Measurements from ENCODE around the gene TADA3.

Gene TADA3

DNA sequence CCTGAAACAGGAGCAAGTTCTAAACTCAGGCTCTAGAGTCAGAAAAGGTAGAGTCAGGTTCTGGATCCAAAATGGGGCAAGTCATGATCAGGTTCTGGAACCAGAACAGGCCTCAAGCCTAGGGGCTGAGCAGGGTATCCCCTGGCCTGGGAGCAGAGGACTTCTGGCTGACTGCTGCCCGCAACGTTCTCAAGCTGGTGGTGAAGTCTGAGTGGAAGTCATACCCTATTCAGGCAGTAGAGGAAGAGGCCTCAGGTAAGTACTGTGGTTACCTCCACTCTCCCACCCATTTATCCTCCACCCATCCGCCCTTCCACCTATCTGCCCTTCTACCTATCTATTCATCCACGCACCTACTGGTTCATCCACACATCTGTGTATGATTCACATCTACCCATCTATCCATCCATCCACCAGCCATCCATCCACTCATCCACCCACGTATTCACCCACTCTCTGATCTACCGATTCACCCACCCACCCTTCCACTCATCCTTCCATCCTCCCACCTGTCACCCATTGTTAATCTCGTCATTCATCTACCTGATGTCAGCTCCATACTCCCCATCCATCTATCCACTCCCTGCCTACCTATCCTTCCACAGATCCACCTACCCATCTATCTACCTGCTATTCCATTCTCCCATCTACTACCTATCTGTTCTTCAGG is 26.5 kb upstream of the TADA3 start:
- TF ChIP-seq, protein P1, sequence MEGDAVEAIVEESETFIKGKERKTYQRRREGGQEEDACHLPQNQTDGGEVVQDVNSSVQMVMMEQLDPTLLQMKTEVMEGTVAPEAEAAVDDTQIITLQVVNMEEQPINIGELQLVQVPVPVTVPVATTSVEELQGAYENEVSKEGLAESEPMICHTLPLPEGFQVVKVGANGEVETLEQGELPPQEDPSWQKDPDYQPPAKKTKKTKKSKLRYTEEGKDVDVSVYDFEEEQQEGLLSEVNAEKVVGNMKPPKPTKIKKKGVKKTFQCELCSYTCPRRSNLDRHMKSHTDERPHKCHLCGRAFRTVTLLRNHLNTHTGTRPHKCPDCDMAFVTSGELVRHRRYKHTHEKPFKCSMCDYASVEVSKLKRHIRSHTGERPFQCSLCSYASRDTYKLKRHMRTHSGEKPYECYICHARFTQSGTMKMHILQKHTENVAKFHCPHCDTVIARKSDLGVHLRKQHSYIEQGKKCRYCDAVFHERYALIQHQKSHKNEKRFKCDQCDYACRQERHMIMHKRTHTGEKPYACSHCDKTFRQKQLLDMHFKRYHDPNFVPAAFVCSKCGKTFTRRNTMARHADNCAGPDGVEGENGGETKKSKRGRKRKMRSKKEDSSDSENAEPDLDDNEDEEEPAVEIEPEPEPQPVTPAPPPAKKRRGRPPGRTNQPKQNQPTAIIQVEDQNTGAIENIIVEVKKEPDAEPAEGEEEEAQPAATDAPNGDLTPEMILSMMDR (IDR thresholded peaks at IDR 0.05; ENCODE audit: extremely low read depth, missing control alignments), result no peak
- DNase-seq (ENCODE audit: low spot score), result no peak

DNA sequence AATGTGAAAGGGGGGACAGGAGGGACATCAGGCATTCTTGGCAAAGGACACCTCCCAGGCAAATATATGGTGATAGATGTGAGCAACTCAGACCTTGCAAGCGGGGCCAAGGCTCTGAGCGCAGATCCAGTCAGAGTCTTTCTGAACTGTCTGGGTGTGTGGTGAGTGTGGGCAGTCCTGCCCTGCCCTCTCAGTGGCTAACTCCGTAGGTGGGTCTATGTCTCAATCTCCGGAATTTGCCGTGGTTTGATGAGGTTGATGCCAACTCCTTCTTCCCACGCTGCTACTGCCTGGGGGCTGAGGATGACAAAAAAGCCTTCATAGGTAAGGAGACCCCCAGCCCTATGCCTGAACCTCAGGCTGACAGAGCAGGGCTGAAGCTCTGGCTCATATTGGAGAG is 25.2 kb upstream of the TADA3 start:
- TF ChIP-seq, protein P1 (IDR thresholded peaks at IDR 0.05; ENCODE audit: extremely low read depth, missing control alignments), result no peak
- no peak for DNase-seq (ENCODE audit: low spot score)

DNA sequence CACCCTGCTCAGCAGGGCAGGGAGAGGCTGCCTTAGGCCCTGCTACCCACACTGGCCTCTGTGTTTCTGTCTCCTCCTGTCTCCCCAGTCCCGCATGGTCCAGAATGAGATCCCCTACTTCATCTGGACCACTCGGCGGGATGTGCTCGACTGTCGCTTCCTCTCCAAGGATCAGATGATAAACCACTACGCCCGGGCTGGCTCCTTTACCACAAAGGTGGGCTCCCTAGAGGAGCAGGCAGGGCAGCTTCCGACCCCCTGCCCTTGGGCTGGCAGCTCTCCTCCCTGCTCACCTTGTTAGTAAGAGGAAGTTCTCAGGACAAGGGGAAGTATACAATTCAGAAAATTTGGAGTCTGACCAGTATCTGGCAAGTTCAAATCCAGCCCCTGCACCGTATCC is 23.7 kb upstream of the TADA3 start:
- DNase-seq (ENCODE audit: low spot score), result no peak
- TF ChIP-seq, protein P1 (IDR thresholded peaks at IDR 0.05; ENCODE audit: extremely low read depth, missing control alignments), result no peak

DNA sequence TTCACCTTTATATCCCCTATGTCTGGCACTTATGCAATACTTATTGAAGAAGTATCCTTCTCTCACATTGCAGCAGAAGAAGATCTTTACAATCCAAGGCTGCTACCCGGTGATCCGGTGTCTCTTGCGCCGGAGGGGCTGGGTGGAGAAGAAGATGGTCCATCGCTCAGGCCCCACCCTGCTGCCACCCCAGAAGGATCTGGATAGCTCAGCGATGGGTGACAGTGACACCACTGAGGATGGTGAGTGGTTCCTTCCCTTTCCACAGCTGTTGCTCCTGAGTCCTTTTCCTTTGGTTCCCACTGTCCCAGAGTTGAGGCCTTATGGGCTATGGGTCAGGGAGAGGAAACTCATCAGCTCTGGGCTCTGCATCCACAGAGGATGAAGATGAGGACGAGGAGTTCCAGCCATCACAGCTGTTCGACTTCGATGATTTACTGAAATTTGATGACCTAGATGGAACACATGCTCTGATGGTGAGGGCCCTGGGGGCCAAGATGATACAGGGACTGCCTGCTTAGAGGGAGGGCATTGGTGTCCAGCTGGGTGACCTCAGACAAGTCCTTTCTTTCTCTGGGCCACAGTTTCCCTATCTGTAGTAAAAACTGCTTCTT is 20.7 kb upstream of the TADA3 start:
- no peak for DNase-seq (ENCODE audit: low spot score)

DNA sequence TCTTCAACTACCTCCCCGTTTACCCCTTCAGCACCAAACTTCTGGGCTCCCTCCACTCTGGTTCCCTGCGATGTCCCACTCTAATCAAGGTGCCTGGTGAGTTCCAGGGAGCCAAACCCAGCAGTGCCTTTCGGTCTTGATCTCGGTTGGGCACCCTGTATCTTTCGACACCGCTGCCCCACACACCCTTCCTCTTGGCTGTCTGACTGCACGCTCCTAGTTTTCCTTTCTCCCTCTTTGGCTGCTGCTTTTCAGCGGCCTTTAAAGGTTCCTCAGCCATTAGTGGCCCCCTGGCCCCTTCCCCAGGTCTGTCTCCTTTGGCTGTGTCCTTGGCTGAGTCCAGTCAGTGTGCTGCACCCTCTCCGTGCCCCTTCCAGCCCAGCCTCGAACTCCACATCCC is 18.6 kb upstream of the TADA3 start:
- TF ChIP-seq, protein P1 (IDR thresholded peaks at IDR 0.05; ENCODE audit: extremely low read depth, missing control alignments), result no peak
- no peak for DNase-seq (ENCODE audit: low spot score)

More for the DNA sequence above, 20.7 kb upstream of the TADA3 start:
- TF ChIP-seq, protein P1 (IDR thresholded peaks at IDR 0.05; ENCODE audit: extremely low read depth, missing control alignments), result no peak

DNA sequence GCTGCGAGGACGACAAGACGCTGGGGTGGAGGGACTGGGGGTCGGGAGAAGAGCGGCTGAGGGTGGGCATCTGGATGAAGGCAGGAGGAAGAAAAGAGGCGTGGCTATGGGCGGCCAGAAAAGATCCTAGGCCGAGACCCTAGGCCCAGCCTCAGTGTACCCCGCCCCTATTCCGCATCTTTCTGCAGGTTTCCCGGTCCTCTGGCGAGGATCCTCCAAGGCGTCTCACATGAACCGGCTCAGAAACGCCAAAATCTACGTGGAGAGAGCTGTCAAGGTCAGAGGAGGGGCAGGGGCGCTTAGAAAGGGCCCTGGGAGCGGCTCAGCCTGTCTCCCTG is 18.1 kb upstream of the TADA3 start:
- TF ChIP-seq, protein P1 (IDR thresholded peaks at IDR 0.05; ENCODE audit: extremely low read depth, missing control alignments), result no peak
- no peak for DNase-seq (ENCODE audit: low spot score)

DNA sequence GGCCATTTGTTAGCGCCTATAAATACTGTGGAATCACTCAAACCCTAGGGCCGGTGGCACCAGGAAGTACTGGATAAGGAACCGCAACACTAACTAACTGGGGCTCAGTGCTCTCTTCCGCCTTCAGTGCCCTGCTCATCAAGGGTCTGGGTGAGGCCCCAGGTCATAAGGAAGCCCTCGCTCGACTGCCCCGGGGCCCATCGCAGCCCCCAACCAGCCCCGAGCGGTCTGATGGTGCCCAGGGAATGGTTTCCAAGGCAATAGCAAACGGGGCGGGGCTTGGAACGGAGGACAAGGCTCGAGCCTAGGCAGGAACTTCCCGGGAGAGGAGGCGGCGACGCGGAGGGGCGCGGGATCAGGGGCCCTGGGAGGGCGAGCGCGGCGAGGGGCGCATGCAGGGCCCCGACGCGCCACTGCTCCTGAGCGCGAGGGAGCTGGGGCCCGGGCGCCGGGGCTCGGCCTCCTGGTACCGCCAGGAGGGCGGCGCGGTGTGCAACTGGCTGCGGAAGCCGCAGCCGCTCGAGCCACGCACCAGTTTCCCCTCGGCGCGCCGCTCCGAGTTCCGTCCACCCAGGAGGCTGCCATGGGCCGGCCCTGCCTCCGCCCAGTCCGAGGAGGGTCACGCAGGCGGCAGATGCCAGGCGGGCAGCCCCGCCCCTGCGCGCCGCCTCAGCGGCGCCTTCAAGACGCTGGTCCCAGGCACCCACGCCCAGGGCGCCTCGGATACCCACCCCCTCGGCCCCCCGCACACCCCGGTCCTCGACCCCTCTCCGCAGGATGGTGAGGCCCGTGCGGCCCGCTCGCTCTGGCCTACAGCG is 17.6 kb upstream of the TADA3 start, which contains the start of gene TTLL3:
TTLL3 (plus strand) TSS at position 648 of the 818 bp plus-strand sequence. CDS start 400 bp downstream, outside the sequence.
- DNase-seq (ENCODE audit: low spot score), result peak; percentile 77
- TF ChIP-seq, protein P1 (IDR thresholded peaks at IDR 0.05; ENCODE audit: extremely low read depth, missing control alignments), result no peak
